Mammary epithelial cell (primary cell): ENCODE data around the gene DHRS7B.

ENCODE experiments used
- CTCF ChIP-seq, 2 donors: IDR thresholded peaks in 1 of 2; conservative IDR thresholded peaks in 1 of 2; 2 replicates each; pipeline ENCODE4 v1.5.1; 2011 to 2012; ENCODE audit warnings: inconsistent platforms in 2 of 2, low read length in 2 of 2, mild to moderate bottlenecking in 2 of 2, control low read depth in 1 of 2, low read depth in 1 of 2; ENCODE audit not compliant: insufficient read depth in 1 of 2; ENCODE audit errors: extremely low read depth in 1 of 2
- EZH2 ChIP-seq: IDR thresholded peaks from 2 replicates; pipeline ENCODE4 v1.6.1; 2012; ENCODE audit warnings: low read length, inconsistent platforms, borderline replicate concordance

- no peak for TF ChIP-seq CTCF (conservative IDR thresholded peaks at IDR 0.05 in 1 of 2, IDR thresholded peaks at IDR 0.05 in 1 of 2; ENCODE audit: extremely low read depth in 1 of 2, insufficient read depth in 1 of 2, low read depth in 1 of 2, low read length in 2 of 2)
- no peak for TF ChIP-seq EZH2
These were observed 16.9 kb downstream of the DHRS7B start for GRCh38 chr17:21143695-21144094.
